HG02610 (cell line): ENCODE data around the gene POU2AF1.

Experiments used
- ATAC-seq: cut with Tn5 transposase; IDR thresholded peaks from one replicate; pipeline ENCODE4 v1.9.1; 2021; ENCODE audit warnings: mild to moderate bottlenecking, moderate library complexity; ENCODE audit not compliant: unreplicated experiment

The POU2AF1 gene

DNA sequence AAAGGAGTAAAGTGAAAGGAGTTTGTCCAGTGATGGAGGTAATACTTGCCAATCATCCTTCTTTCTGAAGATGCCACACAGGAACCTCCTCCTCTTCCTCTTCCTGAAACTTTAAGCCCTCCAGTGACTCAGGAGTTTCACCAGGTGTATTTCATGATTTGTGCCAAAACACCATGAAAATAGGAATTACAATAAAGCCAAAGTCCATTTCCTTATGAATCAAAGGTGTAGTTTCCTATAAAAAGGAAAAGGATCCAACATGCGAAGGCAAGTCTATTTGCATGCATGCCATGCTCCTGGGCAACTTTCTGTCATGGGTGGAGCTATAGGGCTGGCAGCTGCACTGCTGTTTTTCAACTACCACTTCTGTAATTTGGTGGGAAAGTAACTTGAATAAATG is 9.8 kb upstream of the POU2AF1 start:
- no peak for ATAC-seq

DNA sequence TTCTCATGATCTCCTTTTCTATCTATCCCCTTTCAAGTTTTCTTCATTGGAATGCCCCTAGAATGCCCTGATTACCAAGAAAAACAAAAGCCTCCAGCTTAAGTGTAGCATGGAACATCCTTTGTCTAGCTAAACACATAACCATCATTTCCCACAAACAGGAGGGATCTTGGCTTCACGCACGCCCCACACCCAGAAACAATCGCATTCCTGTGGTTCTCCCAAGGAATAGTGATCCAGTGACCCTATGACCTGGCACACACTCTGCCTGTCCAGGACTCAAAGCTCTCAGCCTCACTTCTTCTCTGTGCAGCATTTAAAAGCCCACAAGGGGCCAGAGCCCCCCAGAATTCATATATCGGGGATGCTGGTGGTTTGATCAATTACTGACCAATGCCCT is 9.3 kb upstream of the POU2AF1 start:
- ATAC-seq = no peak

DNA sequence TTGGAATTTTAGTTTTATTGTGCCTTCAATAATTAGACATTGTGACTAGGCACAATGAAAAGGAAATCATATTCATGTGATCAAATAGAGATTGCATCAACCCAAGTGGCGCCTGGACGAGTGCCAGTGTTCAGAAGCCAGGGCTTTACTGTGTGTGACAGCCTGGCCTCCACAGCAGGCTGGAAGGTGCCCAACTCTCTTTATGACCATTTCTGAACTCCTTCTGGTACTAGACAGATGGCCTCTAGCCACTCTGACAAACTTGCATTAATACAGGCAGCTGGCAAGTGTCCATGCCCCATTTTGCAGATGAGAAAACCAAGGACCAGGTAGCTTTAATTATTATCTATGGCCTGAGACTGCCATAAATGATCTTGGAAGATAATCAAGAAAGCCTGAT is 8.3 kb upstream of the POU2AF1 start:
- no peak for ATAC-seq

DNA sequence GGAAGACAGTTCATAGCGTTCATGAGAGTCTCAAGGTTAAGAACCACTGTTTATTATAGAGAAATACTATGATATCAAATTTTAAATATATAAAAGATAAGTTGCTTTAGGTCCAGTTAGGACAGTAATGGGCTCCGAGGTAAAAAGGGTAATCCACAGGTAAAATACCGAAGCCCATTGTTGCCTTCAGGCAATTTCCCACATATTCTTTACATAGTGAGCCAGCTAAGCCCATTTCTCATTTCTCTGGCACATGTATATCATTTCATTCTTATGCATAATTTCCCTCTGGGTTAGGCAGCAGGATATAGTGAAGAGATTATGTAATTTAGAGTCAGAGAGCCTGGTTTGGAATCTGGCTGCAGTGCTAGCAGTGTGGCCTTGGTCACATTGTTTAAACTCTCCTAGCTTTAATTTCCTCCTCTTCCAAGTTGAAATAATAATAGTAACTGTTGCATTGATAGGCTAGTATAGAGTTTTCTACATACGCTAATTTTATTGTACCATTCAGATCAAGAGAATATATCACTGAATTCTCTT is 7.6 kb upstream of the POU2AF1 start:
- ATAC-seq = no peak

DNA sequence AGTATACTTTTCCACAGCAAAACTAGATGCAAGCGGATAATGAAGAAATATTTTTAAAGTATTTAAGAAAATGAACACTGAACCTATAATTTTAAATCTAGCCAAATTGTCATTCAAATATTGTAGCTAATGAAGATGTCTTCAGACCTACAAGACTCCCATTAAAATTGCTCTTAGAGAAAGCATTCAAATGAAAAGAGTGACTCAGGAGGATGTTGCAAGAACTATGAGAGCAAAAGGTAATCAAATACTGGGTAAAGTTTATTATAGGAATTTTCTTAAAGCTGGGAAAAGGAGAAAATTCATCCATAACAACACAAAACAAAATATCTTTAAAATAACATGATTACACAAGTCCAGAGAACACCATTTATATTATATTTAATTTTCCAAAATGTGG is 5.4 kb upstream of the POU2AF1 start:
- no peak for ATAC-seq

DNA sequence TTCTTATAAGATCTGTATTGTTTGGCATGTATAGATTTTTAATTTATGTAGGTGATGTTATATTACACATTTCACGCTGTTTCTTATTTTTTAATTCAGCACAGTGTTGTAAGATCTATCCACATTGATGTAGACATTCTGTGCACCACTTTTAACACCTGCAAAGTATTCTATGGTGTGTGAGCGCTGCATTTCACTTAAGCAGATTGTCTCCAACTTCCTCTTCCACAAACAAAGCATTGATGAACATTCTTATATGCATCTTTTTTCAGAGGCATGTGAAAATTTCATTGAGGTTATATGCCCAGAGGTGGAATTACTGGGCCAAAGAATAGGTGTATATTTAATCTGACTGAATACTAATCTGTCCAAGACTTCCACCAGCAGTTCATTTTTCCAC is 3.4 kb upstream of the POU2AF1 start:
- no peak for ATAC-seq

DNA sequence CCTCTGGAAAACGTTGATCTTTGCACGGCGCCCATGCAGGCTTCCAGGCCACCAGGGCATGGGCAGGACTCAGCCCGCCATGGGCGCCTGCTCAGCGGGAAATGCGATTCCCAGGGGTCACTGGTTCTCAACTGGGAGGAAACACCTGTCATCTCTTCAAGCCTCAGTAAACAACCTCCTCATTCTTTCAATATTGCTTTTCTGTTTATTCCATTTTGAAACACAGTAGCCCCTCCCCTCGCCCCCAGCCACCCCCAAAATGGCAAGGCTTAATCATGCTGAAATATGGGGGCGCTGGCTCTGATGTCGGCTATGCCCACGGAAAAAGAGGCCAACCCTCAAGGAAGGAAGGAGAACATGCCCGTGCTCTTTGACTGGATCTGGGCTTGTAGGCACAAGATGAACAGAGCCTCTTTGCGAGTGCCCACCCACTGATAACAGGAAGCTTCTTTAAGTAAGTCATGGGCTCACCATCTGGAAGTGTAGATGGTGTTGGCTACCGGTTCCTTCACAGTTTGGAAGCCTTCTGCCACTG is 594 bp upstream of the POU2AF1 start:
- ATAC-seq = peak; percentile 32

DNA sequence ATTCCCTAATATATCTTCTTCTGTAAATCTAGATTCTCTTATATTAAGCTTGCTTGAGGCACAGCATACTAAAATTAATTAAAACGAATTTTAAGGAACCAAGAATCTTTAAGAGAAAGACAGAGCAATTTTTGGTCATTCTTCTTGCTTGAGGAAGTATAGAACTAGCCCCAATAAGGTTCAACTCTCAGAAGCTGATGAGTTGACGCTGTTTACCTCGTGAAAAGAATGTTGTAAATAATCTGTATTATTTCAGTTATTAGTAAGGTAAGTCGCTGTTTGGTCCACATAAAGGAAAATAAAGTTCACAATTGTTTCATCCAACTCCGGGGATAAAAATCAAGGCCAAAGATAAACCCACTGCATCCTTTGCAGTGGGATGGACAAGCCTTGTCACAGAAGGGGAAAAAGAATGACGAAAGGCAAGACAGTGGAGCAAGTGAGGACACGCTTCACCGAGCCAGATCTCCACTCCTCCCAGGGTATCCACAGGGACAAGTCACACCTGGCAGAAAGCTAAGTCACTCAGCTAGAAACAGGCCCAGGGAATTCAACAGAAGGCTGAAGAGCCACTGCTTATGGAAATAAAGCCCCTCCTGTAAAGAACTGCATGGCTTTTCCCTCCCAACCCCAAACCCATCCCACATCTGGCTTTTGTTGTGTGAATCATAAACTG is 752 bp downstream of the POU2AF1 start:
- ATAC-seq = no peak

DNA sequence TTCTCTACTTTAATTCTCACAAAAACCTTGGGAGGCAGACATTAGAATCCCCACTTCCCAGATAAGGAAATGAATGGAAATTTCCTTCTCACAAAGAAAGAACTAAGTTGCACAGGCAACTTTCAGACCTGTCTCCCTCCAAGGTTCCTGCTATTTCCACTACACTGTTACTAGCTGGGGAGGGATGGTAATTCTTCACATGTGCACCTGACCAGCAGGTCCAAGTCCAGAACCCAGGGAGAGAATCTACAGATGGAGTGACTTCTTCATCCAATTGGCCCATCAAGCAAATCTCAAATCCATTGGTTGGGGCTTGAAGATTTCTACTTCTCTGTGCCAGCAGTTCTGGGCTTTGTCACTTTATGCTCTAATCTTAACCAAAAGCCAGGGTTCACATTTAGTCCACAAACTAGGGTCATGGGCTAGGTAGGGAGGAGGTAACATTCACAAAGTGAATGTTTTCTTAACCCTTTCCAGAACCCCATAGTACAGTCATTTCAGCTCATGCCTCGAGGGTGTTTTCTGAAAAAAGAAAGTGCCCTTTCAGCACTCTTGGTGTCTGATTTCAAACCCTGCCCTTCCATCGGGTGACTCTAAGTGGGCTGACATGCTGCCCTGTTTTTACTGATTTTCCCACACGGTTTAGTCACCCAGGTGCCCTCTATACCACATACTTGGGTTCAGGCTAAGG is 2.7 kb downstream of the POU2AF1 start:
- ATAC-seq = peak; percentile 32

DNA sequence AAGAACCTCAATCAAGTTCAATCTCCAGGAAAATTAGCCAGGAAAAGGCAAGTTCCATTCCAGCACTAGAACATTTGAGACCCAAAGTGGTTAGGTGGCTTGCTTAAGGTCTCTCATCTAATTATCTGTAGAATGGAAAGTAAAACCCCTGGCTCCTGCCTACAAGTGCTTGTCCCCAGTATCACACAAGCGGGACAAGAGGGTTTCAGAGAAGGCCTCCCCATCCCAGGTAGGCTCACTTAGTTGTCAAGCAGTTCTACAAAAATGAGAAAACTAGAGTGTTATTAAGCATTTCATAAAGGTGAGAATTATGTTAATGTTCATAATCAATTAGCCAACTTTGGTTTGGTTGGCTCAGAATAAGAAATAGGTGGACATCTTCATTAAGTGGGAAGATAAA is 5.5 kb downstream of the POU2AF1 start:
- ATAC-seq = no peak

DNA sequence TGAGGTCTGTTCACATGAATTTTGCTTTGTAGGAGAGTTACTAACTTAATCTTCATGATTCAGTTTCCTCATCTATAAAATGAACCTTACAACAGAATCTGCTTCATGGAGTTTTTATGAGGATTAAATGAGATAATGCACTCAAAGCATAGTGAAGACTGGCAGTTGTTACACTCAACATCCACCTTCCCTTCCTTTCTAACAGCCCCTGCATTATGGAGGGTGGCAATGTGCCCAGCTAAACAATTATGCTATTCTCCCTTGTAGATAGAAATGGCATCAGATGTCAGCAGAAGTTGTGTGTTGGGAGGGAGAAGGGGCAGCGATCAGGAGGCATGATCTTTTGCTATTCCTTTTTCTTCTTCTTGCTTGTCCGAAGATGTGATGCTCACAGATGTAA is 6.5 kb downstream of the POU2AF1 start:
- ATAC-seq = no peak

DNA sequence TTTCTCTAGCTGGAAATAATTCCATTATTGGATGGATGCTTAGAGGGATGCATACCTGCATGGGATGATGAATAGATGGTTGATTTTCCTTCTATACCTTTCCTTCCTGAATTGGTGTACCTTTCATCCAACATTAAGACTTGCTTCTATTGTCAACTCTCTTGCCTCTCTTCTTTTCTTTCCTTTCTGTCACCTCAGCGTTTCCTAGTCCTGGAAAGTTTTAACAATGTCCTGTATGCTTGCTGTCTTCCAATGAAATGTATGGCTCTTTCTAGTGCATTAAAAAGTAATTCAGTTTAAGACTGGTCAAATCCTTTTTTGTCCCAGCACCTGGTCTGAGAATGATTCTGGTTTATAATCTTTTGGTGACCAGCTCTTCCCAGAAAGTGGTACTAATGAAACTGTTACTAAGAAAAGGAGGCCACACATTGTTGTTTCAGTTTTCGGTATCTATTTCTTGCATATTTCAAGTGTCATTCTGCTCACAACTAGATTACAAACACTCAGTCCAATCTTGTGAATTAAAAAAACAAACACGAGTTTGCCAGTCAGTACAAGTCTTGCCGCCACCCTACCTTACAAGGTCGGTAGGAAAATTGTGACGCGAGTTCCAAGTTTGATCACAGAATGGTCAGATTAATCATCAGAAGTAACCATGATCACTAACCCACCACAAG is 8.0 kb downstream of the POU2AF1 start:
- peak; percentile 29 for ATAC-seq

DNA sequence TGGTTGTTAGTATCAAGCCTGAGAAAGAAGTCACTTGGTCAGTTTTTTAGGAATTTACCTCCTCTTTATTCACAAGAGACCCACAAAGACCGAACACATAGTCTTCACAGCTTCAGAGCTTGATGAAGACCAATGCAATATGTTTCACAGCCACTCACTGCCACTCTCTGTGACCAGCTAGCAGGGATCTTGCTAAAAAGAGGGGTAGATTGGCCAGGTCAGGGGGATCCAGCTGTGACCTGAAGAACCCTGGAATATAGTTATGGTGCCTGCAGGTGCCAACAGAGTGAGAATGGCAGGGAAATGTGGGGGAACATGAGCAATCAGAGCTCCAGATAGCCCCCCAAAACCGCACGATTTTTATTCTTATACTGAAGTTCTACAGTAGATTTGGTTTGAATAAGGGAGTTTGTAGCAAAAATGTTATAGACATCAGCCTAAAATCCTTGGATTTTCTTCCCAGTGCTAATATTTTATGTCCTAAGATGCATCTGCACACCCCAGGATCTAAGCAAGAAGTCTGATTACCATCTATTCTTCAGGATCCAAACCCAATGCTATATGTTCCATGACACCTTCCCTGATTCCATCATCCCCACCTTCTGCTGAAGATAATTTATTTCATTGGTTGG is 8.7 kb downstream of the POU2AF1 start:
- ATAC-seq = no peak

DNA sequence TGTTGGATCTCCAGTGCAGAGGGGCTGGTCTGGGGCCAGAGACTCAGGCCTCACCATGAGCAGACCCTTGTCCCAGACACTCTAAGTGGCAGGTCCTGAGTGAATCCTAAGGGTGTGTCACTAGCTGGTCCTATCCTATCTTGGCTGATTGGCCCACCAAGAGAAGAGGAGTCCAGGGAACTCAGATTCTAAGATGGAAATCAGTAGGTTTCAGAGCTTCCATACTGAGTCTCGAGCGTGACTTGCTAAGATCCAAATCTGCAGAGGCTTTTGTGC is 10.9 kb downstream of the POU2AF1 start:
- ATAC-seq = no peak

DNA sequence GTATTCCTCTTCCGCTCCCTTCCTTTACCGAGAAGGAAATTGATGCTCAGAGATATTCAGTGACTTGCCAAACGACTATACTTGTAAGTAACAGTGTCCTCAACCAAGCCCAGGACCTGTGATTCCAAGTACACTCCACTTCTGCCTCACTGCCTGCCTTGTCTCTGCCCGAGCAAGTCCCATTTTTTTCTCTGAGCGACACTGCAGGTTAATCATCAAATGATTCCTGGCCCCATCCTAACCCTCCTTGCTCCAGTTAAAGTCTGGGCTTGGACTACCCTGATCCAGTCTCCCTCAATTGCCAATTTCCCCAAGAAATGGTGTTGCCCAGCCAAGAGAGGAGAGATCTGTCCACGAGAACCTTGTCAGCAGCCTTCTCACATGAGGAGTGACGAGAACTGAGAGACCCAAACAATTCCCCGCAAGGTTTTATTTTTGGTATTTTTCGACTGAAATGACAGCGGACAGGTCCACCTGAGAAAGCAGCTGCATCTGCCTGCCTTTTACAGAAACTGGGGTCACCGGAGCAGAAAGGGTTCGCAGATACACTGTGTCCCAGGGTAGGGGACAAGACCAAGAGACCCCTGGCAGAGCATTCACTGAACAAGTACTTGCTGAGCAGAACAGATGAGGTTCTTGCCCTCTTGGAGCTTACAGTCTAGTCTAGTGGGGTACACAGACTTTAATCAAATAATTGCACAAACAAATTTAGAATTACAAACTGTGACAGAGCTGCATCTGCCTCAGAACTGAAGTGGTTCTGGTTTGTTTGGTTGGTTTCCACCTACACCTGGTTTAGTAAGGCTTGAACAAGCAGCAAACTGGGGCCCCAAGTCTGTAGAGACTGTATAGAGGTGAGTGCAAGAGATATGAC is 11.4 kb downstream of the POU2AF1 start:
- ATAC-seq = peak; percentile 58

DNA sequence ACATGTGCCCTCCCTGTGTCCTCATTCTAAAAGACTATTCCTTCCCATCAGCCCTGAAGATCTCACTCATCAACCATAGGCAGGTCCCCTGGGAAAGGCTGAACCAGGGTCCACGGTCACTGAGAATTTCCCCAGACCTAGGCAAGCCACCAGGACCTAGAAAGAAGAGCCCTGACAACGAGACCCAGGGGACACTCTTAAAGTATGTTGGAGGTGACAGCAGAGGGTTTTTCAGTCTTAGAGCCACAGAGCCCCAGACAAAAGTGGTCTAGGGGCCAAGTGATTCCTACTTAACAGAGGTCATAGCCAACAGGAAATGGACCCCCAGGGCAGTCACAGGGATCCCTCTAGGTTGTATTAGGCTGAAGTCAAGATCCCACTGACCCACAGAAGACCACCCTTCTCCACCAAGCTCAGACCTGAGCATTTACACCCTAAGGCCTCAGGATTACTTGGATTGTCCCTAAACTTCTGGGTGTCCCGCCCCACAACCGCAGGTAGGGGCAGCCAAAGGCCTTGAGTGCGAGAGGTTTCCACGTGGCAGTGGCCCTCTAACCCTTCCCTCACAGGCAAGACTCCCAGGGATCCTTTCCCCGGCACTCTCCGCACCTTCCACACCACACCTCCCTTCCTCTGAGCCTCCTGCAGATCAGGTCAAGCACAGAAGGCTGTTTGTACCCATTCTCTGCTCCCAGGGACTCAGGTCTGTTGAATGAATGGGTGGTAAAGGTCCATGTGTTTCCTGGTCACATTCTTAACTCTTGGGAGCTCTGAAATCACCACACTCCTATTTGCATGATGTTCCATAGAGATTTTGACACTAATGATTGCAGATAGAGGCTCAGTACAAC is 12.3 kb downstream of the POU2AF1 start:
- ATAC-seq = no peak

DNA sequence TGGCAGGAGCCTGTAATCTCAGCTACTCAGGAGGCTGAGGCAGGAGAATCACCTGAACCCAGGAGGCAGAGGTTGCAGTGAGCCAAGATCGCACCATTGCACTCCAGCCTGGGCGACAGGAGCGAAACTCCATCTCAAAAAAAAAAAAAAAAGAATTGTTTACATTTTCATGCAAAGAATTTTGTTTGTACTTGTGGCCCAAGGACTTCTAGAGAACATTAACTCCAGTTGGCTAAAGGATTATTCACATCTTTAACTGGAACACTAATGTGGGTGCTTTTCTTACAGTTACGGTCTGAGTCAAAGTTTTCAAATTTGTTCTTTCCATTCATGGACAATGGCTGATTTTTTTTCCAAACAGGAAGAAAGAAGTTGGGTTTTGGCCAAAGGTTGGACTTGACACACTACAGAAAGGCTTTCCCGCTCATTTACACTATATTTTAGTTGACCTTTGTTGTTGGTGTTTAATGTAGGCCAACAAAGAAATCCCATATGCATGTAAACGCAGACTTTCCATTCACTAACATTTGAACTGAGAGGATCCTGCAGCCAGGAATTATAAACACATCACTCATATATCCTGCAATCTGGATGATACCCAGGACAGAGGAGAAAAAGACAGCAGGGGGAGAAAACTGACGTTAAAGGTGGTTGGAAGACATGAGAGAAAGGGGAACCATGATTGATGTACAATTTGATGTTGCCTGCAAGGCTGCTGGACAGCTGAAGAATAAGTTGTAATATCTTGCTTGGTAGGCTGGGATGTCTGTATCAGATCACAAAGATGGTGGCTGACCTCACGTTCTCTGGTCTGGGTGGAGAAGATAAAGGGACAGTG is 13.1 kb downstream of the POU2AF1 start:
- ATAC-seq = no peak

DNA sequence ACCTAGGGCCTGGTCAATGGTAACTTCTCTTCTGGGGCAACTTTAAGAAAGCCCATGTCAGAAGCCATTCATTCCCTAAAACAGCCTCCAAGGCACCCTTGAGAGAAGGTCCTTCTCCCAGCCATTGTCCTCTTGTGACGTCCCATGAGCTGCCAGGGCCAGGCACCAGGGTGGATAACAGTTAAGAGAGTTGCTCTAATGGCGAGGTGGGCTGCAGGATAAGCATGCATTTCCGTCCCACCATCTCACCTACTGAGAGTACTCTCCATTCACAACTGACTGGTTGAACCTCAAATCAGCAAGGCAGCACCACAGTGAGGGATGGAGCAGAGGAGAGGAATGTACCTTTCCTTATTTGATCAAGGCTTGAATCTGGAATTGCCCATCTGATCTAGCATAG is 14.6 kb downstream of the POU2AF1 start:
- no peak for ATAC-seq

DNA sequence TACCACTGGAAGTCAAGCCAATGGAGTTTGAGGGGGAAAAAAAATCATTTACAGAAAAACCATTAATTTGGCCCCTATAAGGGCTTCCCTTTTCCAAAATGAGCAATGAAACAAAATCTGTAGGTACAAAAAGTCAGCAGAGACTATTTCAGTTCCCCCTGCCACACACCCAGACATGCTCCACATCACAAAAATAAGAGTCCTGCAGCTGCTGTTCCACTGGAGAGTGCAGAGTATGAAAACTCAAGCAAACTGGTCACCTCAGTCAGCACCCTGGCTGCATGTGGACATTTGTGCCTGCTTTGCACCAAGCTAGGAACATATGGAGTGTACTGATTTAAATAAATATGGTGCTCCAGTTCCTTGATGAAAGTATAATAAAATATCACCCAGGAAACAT is 15.1 kb downstream of the POU2AF1 start:
- no peak for ATAC-seq
